GM18505 (cell line): ENCODE measurements around the gene SYTL5.

ENCODE experiments used
- ATAC-seq: cut with Tn5 transposase; IDR thresholded peaks from one replicate; pipeline ENCODE4 v1.9.1; 2021; ENCODE audit not compliant: unreplicated experiment
- POLR2A ChIP-seq: IDR thresholded peaks from 4 replicates; pipeline ENCODE4 v1.6.1; 2011; ENCODE audit warnings: borderline replicate concordance; ENCODE audit not compliant: insufficient read depth, insufficient read length; ENCODE audit errors: extremely low read depth

The SYTL5 gene

GRCh38 chrX:38156838-38157237, 150.5 kb downstream of the SYTL5 start:
- TF ChIP-seq POLR2A = no peak
- no peak for ATAC-seq

GRCh38 chrX:38163193-38163592, 156.8 kb downstream of the SYTL5 start:
- ATAC-seq = no peak
- no peak for TF ChIP-seq POLR2A

DNA sequence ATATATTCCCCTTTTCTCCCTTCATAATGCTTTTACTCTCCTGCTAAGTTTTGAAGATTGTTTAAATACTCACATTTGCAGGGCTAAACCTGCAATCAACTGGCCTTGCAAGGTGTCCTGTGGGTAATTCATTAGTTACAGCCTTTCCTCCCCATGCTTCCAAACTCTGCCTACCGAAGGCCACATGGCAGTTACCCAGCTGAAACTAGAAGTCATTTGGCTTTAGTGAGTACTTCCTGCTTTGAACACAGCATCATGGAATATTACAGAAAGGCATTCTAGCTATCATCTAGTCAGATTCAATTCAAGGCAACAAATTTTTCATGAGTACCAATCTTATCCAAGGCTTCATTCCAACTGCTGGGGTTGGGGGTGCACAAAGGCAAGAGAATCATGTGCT, 158.7 kb downstream of the SYTL5 start:
- TF ChIP-seq POLR2A = no peak
- ATAC-seq = no peak

- ATAC-seq = no peak
- no peak for TF ChIP-seq POLR2A
These were observed 160.2 kb downstream of the SYTL5 start for GRCh38 chrX:38166478-38167083.

- TF ChIP-seq POLR2A = no peak
- ATAC-seq = no peak
These were observed 164.2 kb downstream of the SYTL5 start for GRCh38 chrX:38170556-38170955.

GRCh38 chrX:38172596-38172995, 166.2 kb downstream of the SYTL5 start:
- TF ChIP-seq POLR2A = no peak
- ATAC-seq = no peak

DNA sequence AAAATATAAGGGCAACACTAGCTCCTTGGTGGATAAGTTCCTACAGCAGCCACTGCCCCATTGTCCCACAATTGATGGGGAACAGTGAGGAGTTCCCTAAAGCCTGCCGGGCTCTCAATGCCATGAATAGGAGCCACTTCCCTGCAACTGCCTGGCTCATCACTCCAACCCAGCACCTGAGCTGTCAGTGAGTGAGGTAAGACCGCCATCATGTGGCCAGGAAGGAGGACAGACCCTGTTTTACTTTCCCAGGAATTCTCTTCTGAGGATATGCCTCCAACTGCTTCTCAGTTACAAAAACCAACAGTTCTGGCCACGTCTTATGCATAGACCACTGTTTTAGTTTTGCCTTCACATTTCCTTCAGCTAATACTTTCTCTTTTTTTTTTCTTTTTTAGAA, 168.8 kb downstream of the SYTL5 start:
- ATAC-seq = no peak
- no peak for TF ChIP-seq POLR2A

DNA sequence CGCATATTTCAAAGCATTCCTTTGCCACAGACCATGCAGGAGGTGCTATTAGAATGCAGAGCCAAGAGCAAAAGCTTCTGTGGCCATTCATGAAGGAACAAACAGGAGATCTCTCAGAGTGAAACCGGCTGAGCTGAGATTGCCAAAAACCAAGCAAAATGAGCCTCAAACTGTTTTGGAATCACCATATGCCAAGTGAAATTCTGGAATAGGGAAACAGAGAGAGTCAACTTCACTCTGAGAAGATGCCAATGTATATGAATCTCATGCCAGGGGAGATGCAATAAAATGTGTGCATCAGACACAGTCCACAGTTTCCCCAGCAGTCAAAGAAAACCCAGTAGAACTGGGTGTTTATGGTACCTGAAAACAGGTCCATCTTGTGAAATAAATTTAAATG, 172.0 kb downstream of the SYTL5 start:
- no peak for ATAC-seq
- TF ChIP-seq POLR2A = no peak
